ENCODE measurements around the gene FSTL3.

GRCh38 chr19:657611-658010 is 18.6 kb upstream of the FSTL3 start:
- TF ChIP-seq, protein P1, sequence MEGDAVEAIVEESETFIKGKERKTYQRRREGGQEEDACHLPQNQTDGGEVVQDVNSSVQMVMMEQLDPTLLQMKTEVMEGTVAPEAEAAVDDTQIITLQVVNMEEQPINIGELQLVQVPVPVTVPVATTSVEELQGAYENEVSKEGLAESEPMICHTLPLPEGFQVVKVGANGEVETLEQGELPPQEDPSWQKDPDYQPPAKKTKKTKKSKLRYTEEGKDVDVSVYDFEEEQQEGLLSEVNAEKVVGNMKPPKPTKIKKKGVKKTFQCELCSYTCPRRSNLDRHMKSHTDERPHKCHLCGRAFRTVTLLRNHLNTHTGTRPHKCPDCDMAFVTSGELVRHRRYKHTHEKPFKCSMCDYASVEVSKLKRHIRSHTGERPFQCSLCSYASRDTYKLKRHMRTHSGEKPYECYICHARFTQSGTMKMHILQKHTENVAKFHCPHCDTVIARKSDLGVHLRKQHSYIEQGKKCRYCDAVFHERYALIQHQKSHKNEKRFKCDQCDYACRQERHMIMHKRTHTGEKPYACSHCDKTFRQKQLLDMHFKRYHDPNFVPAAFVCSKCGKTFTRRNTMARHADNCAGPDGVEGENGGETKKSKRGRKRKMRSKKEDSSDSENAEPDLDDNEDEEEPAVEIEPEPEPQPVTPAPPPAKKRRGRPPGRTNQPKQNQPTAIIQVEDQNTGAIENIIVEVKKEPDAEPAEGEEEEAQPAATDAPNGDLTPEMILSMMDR (IDR thresholded peaks at IDR 0.05; ENCODE audit: borderline replicate concordance, extremely low read depth, low read length, poor library complexity, severe bottlenecking): no peak
- TF ChIP-seq EZH2 (IDR thresholded peaks at IDR 0.05; ENCODE audit: borderline replicate concordance, low read depth, low read length, severe bottlenecking): no peak

Data from DND-41 (cell line).